Activated CD8-positive, alpha-beta memory T cell treated with anti-CD3 and anti-CD28 coated beads for 36 hours (primary cell): ENCODE results near the gene PROSER2. TPM values are rescaled to one million over a fixed set of nuclear protein-coding genes. Genes with fewer than 3 reads are reported as not detected.

Experiments used
- CTCF ChIA-PET: fragments of 350-600 bp; sonication (Branson Sonifier 250); formaldehyde crosslinking; loops from one replicate; lab custom pipeline; 2021; ENCODE audit warnings: antibody characterized with exemption; lab: Charles Lee
- POLR2A ChIA-PET: fragments of 350-600 bp; sonication (Branson Sonifier 250); formaldehyde crosslinking; loops from one replicate; lab custom pipeline; 2021; ENCODE audit warnings: antibody characterized with exemption; lab: Charles Lee
- total RNA-seq, 2 experiments: library from RNA; stranded (reverse); gene quantifications; one replicate each; pipeline ENCODE4 v1.2.3, GENCODE V29; 2021

The PROSER2 gene
- total RNA-seq: 1 to 10 TPM; 1.4 to 1.6 TPM

- POLR2A ChIA-PET: no interaction called here
Observed at GRCh38 chr10:11823122-11823988, at the start of gene PROSER2. Gene PROSER2 (plus strand): TSS chr10:11823356. CDS start chr10:11852078, 28,722 bp downstream.

GRCh38 chr10:11773761-11774441, 49.3 kb upstream of the PROSER2 start:
- POLR2A ChIA-PET: no interaction called here

More at GRCh38 chr10:11823122-11823988, at the start of gene PROSER2:
- CTCF ChIA-PET: no interaction called here

GRCh38 chr10:11775412-11775811, 47.7 kb upstream of the PROSER2 start:
- ChIA-PET CTCF (no interaction called here), POLR2A (no interaction called here)

More at GRCh38 chr10:11773761-11774441, 49.3 kb upstream of the PROSER2 start:
- CTCF ChIA-PET: no interaction called here

GRCh38 chr10:11776080-11776479, 47.1 kb upstream of the PROSER2 start:
- CTCF ChIA-PET: no interaction called here
- POLR2A ChIA-PET: no interaction called here

GRCh38 chr10:11781114-11781513, 42.0 kb upstream of the PROSER2 start:
- ChIA-PET POLR2A (no interaction called here), CTCF (interaction anchor here (1.1 kb wide), 1 partner anchor 205 kb away, joined by 5 read pairs; no protein-coding TSS in a partner anchor)

- CTCF ChIA-PET: interaction anchor here (1.0 to 1.4 kb wide), 3 partner anchors 18 to 201 kb away, joined by 4 to 5 read pairs (median 5); no protein-coding TSS in a partner anchor
- POLR2A ChIA-PET: interaction anchor here (0.5 kb wide), 1 partner anchor 900 kb away, joined by 3 read pairs; no protein-coding TSS in a partner anchor
Observed at GRCh38 chr10:11782793-11783557, 40.2 kb upstream of the PROSER2 start.

GRCh38 chr10:11783558-11783865, 39.6 kb upstream of the PROSER2 start:
- CTCF ChIA-PET: interaction anchor here (1.0 to 1.4 kb wide), 2 partner anchors 17 to 201 kb away, joined by 4 to 5 read pairs; no protein-coding TSS in a partner anchor
- POLR2A ChIA-PET: interaction anchor here (0.5 kb wide), 1 partner anchor 900 kb away, joined by 3 read pairs; no protein-coding TSS in a partner anchor

GRCh38 chr10:11787374-11787773, 35.8 kb upstream of the PROSER2 start:
- POLR2A ChIA-PET: no interaction called here
- CTCF ChIA-PET: no interaction called here

GRCh38 chr10:11787846-11788245, 35.3 kb upstream of the PROSER2 start:
- ChIA-PET CTCF (interaction anchor here (0.7 kb wide), 1 partner anchor 14 kb away, joined by 3 read pairs; no protein-coding TSS in a partner anchor), POLR2A (no interaction called here)

GRCh38 chr10:11789306-11789705, 33.9 kb upstream of the PROSER2 start:
- ChIA-PET CTCF (no interaction called here), POLR2A (no interaction called here)

GRCh38 chr10:11789956-11790355, 33.2 kb upstream of the PROSER2 start:
- ChIA-PET POLR2A (no interaction called here), CTCF (no interaction called here)

- CTCF ChIA-PET: no interaction called here
Observed at GRCh38 chr10:11793762-11794479, 29.2 kb upstream of the PROSER2 start.

GRCh38 chr10:11794566-11794965, 28.6 kb upstream of the PROSER2 start:
- ChIA-PET POLR2A (no interaction called here), CTCF (no interaction called here)

More at GRCh38 chr10:11793762-11794479, 29.2 kb upstream of the PROSER2 start:
- POLR2A ChIA-PET: no interaction called here

- ChIA-PET CTCF (no interaction called here), POLR2A (no interaction called here)
Observed at GRCh38 chr10:11795101-11795920, 27.8 kb upstream of the PROSER2 start.

- ChIA-PET POLR2A (no interaction called here), CTCF (no interaction called here)
Observed at GRCh38 chr10:11796474-11796873, 26.7 kb upstream of the PROSER2 start.

GRCh38 chr10:11797281-11797680, 25.9 kb upstream of the PROSER2 start:
- CTCF ChIA-PET: no interaction called here
- POLR2A ChIA-PET: no interaction called here

- CTCF ChIA-PET: no interaction called here
- POLR2A ChIA-PET: no interaction called here
Observed at GRCh38 chr10:11797847-11798633, 25.1 kb upstream of the PROSER2 start.
